GM12878 (cell line): ENCODE results near the gene LARGE1.

Experiments
- BMI1 ChIP-seq: fragments of 450-650 bp; IDR thresholded peaks from 2 replicates; pipeline ENCODE4 v1.6.1; 2016; ENCODE audit warnings: mild to moderate bottlenecking, moderate library complexity, borderline replicate concordance
- GATAD2B ChIP-seq: fragments of 450-650 bp; conservative IDR thresholded peaks from 2 replicates; pipeline ENCODE4 v1.6.1; 2017; ENCODE audit warnings: low read depth, mild to moderate bottlenecking, moderate library complexity
- YY1 ChIP-seq: IDR thresholded peaks from 2 replicates; pipeline ENCODE4 v1.6.1; 2011; ENCODE audit warnings: low read depth, mild to moderate bottlenecking, low read length
- ZZZ3 ChIP-seq: IDR thresholded peaks from 2 replicates; pipeline ENCODE4 v1.6.1; 2011; ENCODE audit warnings: low read depth; ENCODE audit not compliant: control insufficient read depth, insufficient read length
- TF ChIP-seq, protein P1 (sequence below): fragments of 450-650 bp; conservative IDR thresholded peaks from 2 replicates; pipeline ENCODE4 v1.6.1; 2017; ENCODE audit warnings: mild to moderate bottlenecking, moderate library complexity

- TF ChIP-seq BMI1 (no peak), YY1 (no peak), GATAD2B (no peak), ZZZ3 (no peak)
- TF ChIP-seq, protein P1, sequence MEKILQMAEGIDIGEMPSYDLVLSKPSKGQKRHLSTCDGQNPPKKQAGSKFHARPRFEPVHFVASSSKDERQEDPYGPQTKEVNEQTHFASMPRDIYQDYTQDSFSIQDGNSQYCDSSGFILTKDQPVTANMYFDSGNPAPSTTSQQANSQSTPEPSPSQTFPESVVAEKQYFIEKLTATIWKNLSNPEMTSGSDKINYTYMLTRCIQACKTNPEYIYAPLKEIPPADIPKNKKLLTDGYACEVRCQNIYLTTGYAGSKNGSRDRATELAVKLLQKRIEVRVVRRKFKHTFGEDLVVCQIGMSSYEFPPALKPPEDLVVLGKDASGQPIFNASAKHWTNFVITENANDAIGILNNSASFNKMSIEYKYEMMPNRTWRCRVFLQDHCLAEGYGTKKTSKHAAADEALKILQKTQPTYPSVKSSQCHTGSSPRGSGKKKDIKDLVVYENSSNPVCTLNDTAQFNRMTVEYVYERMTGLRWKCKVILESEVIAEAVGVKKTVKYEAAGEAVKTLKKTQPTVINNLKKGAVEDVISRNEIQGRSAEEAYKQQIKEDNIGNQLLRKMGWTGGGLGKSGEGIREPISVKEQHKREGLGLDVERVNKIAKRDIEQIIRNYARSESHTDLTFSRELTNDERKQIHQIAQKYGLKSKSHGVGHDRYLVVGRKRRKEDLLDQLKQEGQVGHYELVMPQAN: no peak
These were observed 623.3 kb downstream of the LARGE1 start for GRCh38 chr22:33296941-33297340.
